CD8-positive, alpha-beta memory T cell (primary cell): ENCODE results near the gene ATAD2B. TPM values are rescaled to one million over a fixed set of nuclear protein-coding genes. Genes with fewer than 3 reads are reported as not detected.

ENCODE experiments used
- CTCF ChIA-PET: fragments of 350-600 bp; sonication (Branson Sonifier 250); formaldehyde crosslinking; loops from one replicate; lab custom pipeline; 2021; ENCODE audit warnings: antibody characterized with exemption; lab: Charles Lee
- POLR2A ChIA-PET: fragments of 350-600 bp; sonication (Branson Sonifier 250); formaldehyde crosslinking; loops from one replicate; lab custom pipeline; 2021; ENCODE audit warnings: antibody characterized with exemption; lab: Charles Lee
- DNase-seq, 5 donors: peaks; one replicate each; pipeline versions ENCODE4 v3.0.0 to v3.0.0-alpha.2; 2020 to 2022; ENCODE audit warnings: mixed read lengths in 1 of 5
- H3K27ac ChIP-seq: one replicate; pipeline ENCODE4 v1.7.0; 2013; ENCODE audit warnings: low read depth, mild to moderate bottlenecking, low read length, moderate library complexity
- H3K27me3 ChIP-seq: 2 replicates; pipeline ENCODE4 v1.7.0; 2013; ENCODE audit warnings: low read length, mild to moderate bottlenecking; ENCODE audit not compliant: insufficient read depth, poor library complexity, severe bottlenecking
- H3K36me3 ChIP-seq: 2 replicates; pipeline ENCODE4 v1.7.0; 2013; ENCODE audit warnings: mild to moderate bottlenecking, low read length, moderate library complexity; ENCODE audit not compliant: insufficient read depth
- H3K4me1 ChIP-seq: 2 replicates; pipeline ENCODE4 v1.7.0; 2013; ENCODE audit warnings: mild to moderate bottlenecking, low read length, moderate library complexity; ENCODE audit not compliant: insufficient read depth
- H3K4me3 ChIP-seq: 2 replicates; pipeline ENCODE4 v1.7.0; 2013; ENCODE audit warnings: mild to moderate bottlenecking, low read length
- H3K9me3 ChIP-seq: 2 replicates; pipeline ENCODE4 v1.7.0; 2013; ENCODE audit warnings: mild to moderate bottlenecking, low read length
- H3K27ac Mint-ChIP-seq, 8 donors: one replicate each; pipeline ENCODE4 v1.8.0; 2020 to 2021; ENCODE audit warnings: mixed read lengths in 8 of 8, mild to moderate bottlenecking in 6 of 8, inconsistent platforms in 3 of 8, moderate library complexity in 3 of 8
- H3K27me3 Mint-ChIP-seq, 2 donors: one replicate each; pipeline ENCODE4 v1.8.0; 2020 to 2021; ENCODE audit warnings: mixed read lengths in 2 of 2, mild to moderate bottlenecking in 1 of 2, moderate library complexity in 1 of 2
- H3K36me3 Mint-ChIP-seq, 3 donors: one replicate each; pipeline ENCODE4 v1.8.0; 2020 to 2021; ENCODE audit warnings: mixed read lengths in 3 of 3, inconsistent platforms in 1 of 3, mild to moderate bottlenecking in 1 of 3
- H3K4me1 Mint-ChIP-seq, 3 donors: one replicate each; pipeline ENCODE4 v1.8.0; 2020 to 2021; ENCODE audit warnings: mixed read lengths in 3 of 3, inconsistent platforms in 1 of 3, mild to moderate bottlenecking in 1 of 3
- H3K4me3 Mint-ChIP-seq, 7 donors: one replicate each; pipeline ENCODE4 v1.8.0; 2020 to 2021; ENCODE audit warnings: mixed read lengths in 7 of 7, mild to moderate bottlenecking in 6 of 7, moderate library complexity in 4 of 7, inconsistent platforms in 2 of 7
- H3K9me3 Mint-ChIP-seq, 5 donors: one replicate each; pipeline ENCODE4 v1.8.0; 2020 to 2022; ENCODE audit warnings: mixed read lengths in 5 of 5, mild to moderate bottlenecking in 3 of 5, moderate library complexity in 2 of 5, inconsistent platforms in 1 of 5
- polyA plus RNA-seq: library from polyadenylated mRNA; unstranded; fragments of 300-500 nt; fragmentation: Illumina TruSeq; gene quantifications from one replicate; pipeline ENCODE4 v1.2.3, GENCODE V29; 2021
- total RNA-seq, 2 experiments: library from RNA; stranded (reverse); gene quantifications; one replicate each; pipeline ENCODE4 v1.2.3, GENCODE V29; 2021

ATAD2B gene
- total and polyA plus RNA-seq, 3 experiments from 2014 or later, result 10.4 to 16.8 (median 15.4) TPM

GRCh38 chr2:23944527-23944926 is 17.6 kb upstream of the ATAD2B start:
- H3K4me3 Mint-ChIP-seq, result peak overlapping the region in 1 of 7 donors; percentile 75
- peak overlapping the region in 2 of 8 donors; percentile 33 to 36 for H3K27ac Mint-ChIP-seq
- peaks cover 0 to 7% (median 3%) of the 10 kb centered on the region in 3 donors for H3K36me3 Mint-ChIP-seq
- ChIA-PET CTCF (interaction anchor here (0.8 to 1.0 kb wide), 2 partner anchors 17 to 19 kb away, joined by 3 to 4 read pairs; partner anchors contain the start of gene ATAD2B), POLR2A (interaction anchor here (0.6 kb wide), 1 partner anchor 271 kb away, joined by 6 read pairs; no protein-coding TSS in a partner anchor)
- Histone ChIP-seq H3K9me3 (no peaks in the 10 kb centered on the region), H3K36me3 (no peaks in the 10 kb centered on the region), H3K4me1 (peaks cover 6% of the 10 kb centered on the region), H3K4me3 (no peak overlapping the region), H3K27ac (no peak overlapping the region), H3K27me3 (no peaks in the 10 kb centered on the region)
- no peaks in the 10 kb centered on the region for H3K9me3 Mint-ChIP-seq
- peaks cover 15 to 34% (median 31%) of the 10 kb centered on the region in 3 donors for H3K4me1 Mint-ChIP-seq
- no peak for DNase-seq
- H3K27me3 Mint-ChIP-seq, result peaks cover 0 to 1% of the 10 kb centered on the region in 2 donors

GRCh38 chr2:23943666-23944065 is 16.7 kb upstream of the ATAD2B start:
- peak overlapping the region in 1 of 8 donors; percentile 7 for H3K27ac Mint-ChIP-seq
- peaks cover 0 to 1% of the 10 kb centered on the region in 2 donors for H3K27me3 Mint-ChIP-seq
- peak overlapping the region in 1 of 7 donors; percentile 75 for H3K4me3 Mint-ChIP-seq
- H3K4me3 ChIP-seq, result no peak overlapping the region
- H3K36me3 ChIP-seq, result no peaks in the 10 kb centered on the region
- peaks cover 12% of the 10 kb centered on the region for H3K4me1 ChIP-seq
- H3K36me3 Mint-ChIP-seq, result peaks cover 0 to 9% (median 3%) of the 10 kb centered on the region in 3 donors
- no peak for DNase-seq
- peaks cover 24 to 41% (median 38%) of the 10 kb centered on the region in 3 donors for H3K4me1 Mint-ChIP-seq
- no peaks in the 10 kb centered on the region for H3K27me3 ChIP-seq
- H3K27ac ChIP-seq, result no peak overlapping the region
- CTCF ChIA-PET, result interaction anchor here (8.7 kb wide), 1 partner anchor 16 kb away, joined by 81 read pairs; the partner anchor contains the start of gene ATAD2B
- POLR2A ChIA-PET, result no interaction called here
- H3K9me3 Mint-ChIP-seq, result no peaks in the 10 kb centered on the region
- H3K9me3 ChIP-seq, result no peaks in the 10 kb centered on the region

- CTCF ChIA-PET, result interaction anchor here (1.0 to 8.7 kb wide), 3 partner anchors 8 to 17 kb away, joined by 3 to 81 read pairs (median 3); partner anchors contain the start of gene ATAD2B
- H3K4me3 Mint-ChIP-seq, result peak overlapping the region in 5 of 7 donors; percentile 2 to 40 (median 29)
- peaks cover 0 to 1% of the 10 kb centered on the region in 2 donors for H3K27me3 Mint-ChIP-seq
- peak overlapping the region in 2 of 8 donors; percentile 20 to 92 for H3K27ac Mint-ChIP-seq
- Histone ChIP-seq H3K9me3 (no peaks in the 10 kb centered on the region), H3K4me3 (no peak overlapping the region), H3K4me1 (peaks cover 12% of the 10 kb centered on the region), H3K36me3 (no peaks in the 10 kb centered on the region), H3K27me3 (no peaks in the 10 kb centered on the region), H3K27ac (no peak overlapping the region)
- no peak for DNase-seq
- peaks cover 0 to 9% (median 3%) of the 10 kb centered on the region in 3 donors for H3K36me3 Mint-ChIP-seq
- H3K9me3 Mint-ChIP-seq, result no peaks in the 10 kb centered on the region
- POLR2A ChIA-PET, result interaction anchor here (4.7 kb wide), 1 partner anchor 15 kb away, joined by 69 read pairs; the partner anchor contains the start of gene ATAD2B
- peaks cover 23 to 41% (median 34%) of the 10 kb centered on the region in 3 donors for H3K4me1 Mint-ChIP-seq
Measured at GRCh38 chr2:23941644-23942043, 14.7 kb upstream of the ATAD2B start.

GRCh38 chr2:23940718-23941620 is 14.0 kb upstream of the ATAD2B start:
- Histone ChIP-seq H3K4me3 (peak overlapping the region; percentile 83), H3K9me3 (no peaks in the 10 kb centered on the region), H3K4me1 (peaks cover 12% of the 10 kb centered on the region), H3K27me3 (no peaks in the 10 kb centered on the region), H3K36me3 (no peaks in the 10 kb centered on the region), H3K27ac (peak overlapping the region; percentile 75)
- Mint-ChIP-seq H3K27ac (peak overlapping the region; percentile 4 to 96 (median 92)), H3K27me3 (peaks cover 0 to 1% of the 10 kb centered on the region in 2 donors), H3K36me3 (peaks cover 0 to 9% (median 3%) of the 10 kb centered on the region in 3 donors), H3K9me3 (no peaks in the 10 kb centered on the region), H3K4me1 (peaks cover 23 to 41% (median 34%) of the 10 kb centered on the region in 3 donors), H3K4me3 (peak overlapping the region; percentile 88 to 99 (median 90))
- DNase-seq, result no peak
- POLR2A ChIA-PET, result interaction anchor here (1.3 to 4.7 kb wide), 2 partner anchors 14 to 107 kb away, joined by 4 to 69 read pairs; partner anchors contain the start of gene ATAD2B
- CTCF ChIA-PET, result interaction anchor here (1.0 to 8.7 kb wide), 4 partner anchors 9 to 16 kb away, joined by 3 to 81 read pairs (median 3); partner anchors contain the start of gene ATAD2B

GRCh38 chr2:23939987-23940717 is 13.2 kb upstream of the ATAD2B start, which contains the start of gene UBXN2A:
Gene UBXN2A, plus strand, starts transcription at chr2:23940463. Its CDS starts 17,852 bp downstream, at chr2:23958315.
- no peaks in the 10 kb centered on the region for H3K9me3 Mint-ChIP-seq
- peak within 1 kb of the TSS; percentile 80 to 97 (median 93) for H3K27ac Mint-ChIP-seq
- Histone ChIP-seq H3K4me3 (peak within 1 kb of the TSS; percentile 83), H3K27ac (peak within 1 kb of the TSS; percentile 75), H3K4me1 (peaks cover 12% of the 10 kb centered on the region), H3K36me3 (no peaks in the 10 kb centered on the region), H3K27me3 (no peaks in the 10 kb centered on the region), H3K9me3 (no peaks in the 10 kb centered on the region)
- peak; percentile 68 to 81 (median 78) for DNase-seq
- peaks cover 0 to 1% of the 10 kb centered on the region in 2 donors for H3K27me3 Mint-ChIP-seq
- H3K4me1 Mint-ChIP-seq, result peaks cover 23 to 41% (median 31%) of the 10 kb centered on the region in 3 donors
- peak within 1 kb of the TSS; percentile 88 to 99 (median 95) for H3K4me3 Mint-ChIP-seq
- peaks cover 0 to 8% (median 3%) of the 10 kb centered on the region in 3 donors for H3K36me3 Mint-ChIP-seq
- POLR2A ChIA-PET, result interaction anchor here (0.6 to 4.7 kb wide), 4 partner anchors 8 to 107 kb away, joined by 3 to 69 read pairs (median 4); partner anchors contain the start of gene ATAD2B
- CTCF ChIA-PET, result interaction anchor here (0.7 to 8.7 kb wide), 6 partner anchors 9 to 143 kb away, joined by 3 to 81 read pairs (median 3); partner anchors contain the start of gene ATAD2B

GRCh38 chr2:23934259-23934658 is 7.3 kb upstream of the ATAD2B start:
- Mint-ChIP-seq H3K9me3 (no peaks in the 10 kb centered on the region), H3K4me1 (peaks cover 5 to 12% (median 7%) of the 10 kb centered on the region in 3 donors), H3K36me3 (peaks cover 0 to 3% (median 2%) of the 10 kb centered on the region in 3 donors), H3K4me3 (no peak overlapping the region), H3K27me3 (no peaks in the 10 kb centered on the region), H3K27ac (peak overlapping the region in 1 of 8 donors; percentile 34)
- H3K4me1 ChIP-seq, result peaks cover 3% of the 10 kb centered on the region
- no peaks in the 10 kb centered on the region for H3K36me3 ChIP-seq
- ChIA-PET POLR2A (no interaction called here), CTCF (no interaction called here)
- no peak overlapping the region for H3K27ac ChIP-seq
- DNase-seq, result no peak
- H3K9me3 ChIP-seq, result no peaks in the 10 kb centered on the region
- H3K27me3 ChIP-seq, result no peaks in the 10 kb centered on the region
- no peak overlapping the region for H3K4me3 ChIP-seq

- no peaks in the 10 kb centered on the region for H3K9me3 ChIP-seq
- ChIA-PET POLR2A (interaction anchor here (0.6 to 5.2 kb wide), 11 partner anchors 14 to 1436 kb away, joined by 3 to 69 read pairs (median 3); partner anchors contain the start of genes FKBP1B, SF3B6, TP53I3 and UBXN2A), CTCF (interaction anchor here (0.6 to 4.5 kb wide), 27 partner anchors 14 to 456 kb away, joined by 3 to 81 read pairs (median 4); partner anchors contain the start of genes FKBP1B, SF3B6, TP53I3 and UBXN2A)
- peaks cover 39% of the 10 kb centered on the region for H3K4me1 ChIP-seq
- no peaks in the 10 kb centered on the region for H3K9me3 Mint-ChIP-seq
- DNase-seq, result peak in 2 of 5 donors; percentile 12 to 52
- H3K27ac ChIP-seq, result peak overlapping the region; percentile 98
- peak overlapping the region; percentile 99 to 100 (median 100) for H3K27ac Mint-ChIP-seq
- H3K4me1 Mint-ChIP-seq, result peaks cover 45 to 72% (median 51%) of the 10 kb centered on the region in 3 donors
- H3K27me3 ChIP-seq, result no peaks in the 10 kb centered on the region
- peak overlapping the region; percentile 97 to 99 (median 98) for H3K4me3 Mint-ChIP-seq
- H3K36me3 Mint-ChIP-seq, result peaks cover 0 to 18% (median 3%) of the 10 kb centered on the region in 3 donors
- no peaks in the 10 kb centered on the region for H3K36me3 ChIP-seq
- peak overlapping the region; percentile 81 for H3K4me3 ChIP-seq
- no peaks in the 10 kb centered on the region for H3K27me3 Mint-ChIP-seq
Measured at GRCh38 chr2:23926290-23926749, 603 bp downstream of the ATAD2B start.
